Camera-type eye (tissue), 1 donor: Measurements from ENCODE around the gene ANKRD34A. TPM values are rescaled to one million over a fixed set of nuclear protein-coding genes. Genes with fewer than 3 reads are reported as not detected.

Source experiments
- total RNA-seq: library from RNA; depleted of rRNA; stranded (reverse); fragments of >200 nt; gene quantifications from one replicate; pipeline ENCODE4 v1.2.3, GENCODE V29; 2014

The ANKRD34A gene
- 1.2 TPM for total RNA-seq

DNA sequence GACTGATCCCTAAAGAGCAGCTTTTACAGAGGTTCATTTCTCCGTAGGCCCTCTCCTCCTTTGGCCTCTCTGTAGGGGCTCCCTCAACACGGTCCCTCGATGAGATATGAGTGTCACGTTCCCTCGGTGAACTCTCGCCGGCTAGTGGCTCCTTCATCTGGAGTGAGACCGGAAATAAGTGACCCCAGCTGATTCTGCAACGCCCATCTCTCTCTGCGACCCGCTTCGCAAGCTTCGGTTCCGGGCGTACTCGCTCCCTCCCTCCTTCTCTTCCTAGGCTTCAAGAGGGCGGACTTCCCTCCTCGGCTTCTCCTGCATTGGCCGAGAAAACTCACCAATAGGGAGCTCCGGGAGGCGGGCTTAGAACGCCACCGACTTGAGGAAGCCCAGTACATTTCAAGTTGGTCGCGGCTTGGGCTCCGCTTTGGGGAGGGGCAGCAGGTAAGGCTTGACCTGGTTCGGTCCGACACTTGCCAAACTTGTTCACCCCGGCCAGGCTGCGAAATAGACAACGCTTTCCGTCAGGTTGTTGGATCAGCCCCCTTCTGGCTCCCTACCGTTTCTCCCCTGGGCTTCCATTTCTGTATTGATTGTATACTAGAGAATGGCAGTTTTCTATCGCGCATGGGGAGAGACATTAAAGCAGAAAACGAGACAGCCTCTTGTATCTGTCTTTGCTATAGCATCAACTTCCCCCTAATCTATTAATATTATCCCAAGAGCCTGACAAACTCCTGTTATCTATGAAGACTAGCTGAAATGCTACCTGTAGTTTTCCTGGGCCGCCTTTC lies at the start of gene ANKRD34A, which contains the start of gene POLR3GL:
ANKRD34A (minus strand) TSS at position 248 of the 791 bp plus-strand sequence. CDS start 2,816 bp downstream, outside the sequence.
POLR3GL (plus strand) TSS at position 363 of the 791 bp plus-strand sequence. CDS start 10,176 bp downstream, outside the sequence.

DNA sequence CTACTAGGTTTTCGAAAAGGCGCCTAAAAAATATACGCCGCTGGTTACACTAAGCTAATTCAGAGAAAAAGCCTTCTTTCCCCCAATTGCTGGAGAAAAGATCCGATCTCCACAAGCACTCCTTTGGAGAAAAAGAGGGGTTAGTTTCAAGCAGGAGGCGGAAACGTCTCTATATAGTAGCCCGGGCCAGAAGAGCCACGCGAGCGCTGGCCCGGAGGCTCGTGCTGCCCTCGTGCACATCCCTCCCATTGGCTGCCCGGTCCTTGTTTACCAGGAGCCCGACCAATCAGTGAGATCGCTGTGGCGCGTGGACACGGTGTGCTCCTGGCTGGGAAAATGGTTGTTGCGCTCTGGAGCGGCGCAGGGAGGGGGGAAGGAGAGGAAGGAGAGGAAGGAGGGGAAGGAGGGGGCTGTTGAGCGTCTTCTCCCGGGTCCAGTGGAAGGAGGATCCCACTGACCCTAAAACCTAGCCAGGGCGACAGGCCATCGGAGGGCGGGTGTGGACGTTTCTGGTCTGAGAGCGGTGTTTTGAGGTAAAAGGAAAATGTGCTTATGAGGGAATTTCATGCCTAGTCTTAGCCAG lies 32.1 kb upstream of the ANKRD34A start, which contains the start of gene TXNIP:
TXNIP (minus strand) TSS at position 147 of the 583 bp plus-strand sequence. CDS start 313 bp downstream, outside the sequence.

DNA sequence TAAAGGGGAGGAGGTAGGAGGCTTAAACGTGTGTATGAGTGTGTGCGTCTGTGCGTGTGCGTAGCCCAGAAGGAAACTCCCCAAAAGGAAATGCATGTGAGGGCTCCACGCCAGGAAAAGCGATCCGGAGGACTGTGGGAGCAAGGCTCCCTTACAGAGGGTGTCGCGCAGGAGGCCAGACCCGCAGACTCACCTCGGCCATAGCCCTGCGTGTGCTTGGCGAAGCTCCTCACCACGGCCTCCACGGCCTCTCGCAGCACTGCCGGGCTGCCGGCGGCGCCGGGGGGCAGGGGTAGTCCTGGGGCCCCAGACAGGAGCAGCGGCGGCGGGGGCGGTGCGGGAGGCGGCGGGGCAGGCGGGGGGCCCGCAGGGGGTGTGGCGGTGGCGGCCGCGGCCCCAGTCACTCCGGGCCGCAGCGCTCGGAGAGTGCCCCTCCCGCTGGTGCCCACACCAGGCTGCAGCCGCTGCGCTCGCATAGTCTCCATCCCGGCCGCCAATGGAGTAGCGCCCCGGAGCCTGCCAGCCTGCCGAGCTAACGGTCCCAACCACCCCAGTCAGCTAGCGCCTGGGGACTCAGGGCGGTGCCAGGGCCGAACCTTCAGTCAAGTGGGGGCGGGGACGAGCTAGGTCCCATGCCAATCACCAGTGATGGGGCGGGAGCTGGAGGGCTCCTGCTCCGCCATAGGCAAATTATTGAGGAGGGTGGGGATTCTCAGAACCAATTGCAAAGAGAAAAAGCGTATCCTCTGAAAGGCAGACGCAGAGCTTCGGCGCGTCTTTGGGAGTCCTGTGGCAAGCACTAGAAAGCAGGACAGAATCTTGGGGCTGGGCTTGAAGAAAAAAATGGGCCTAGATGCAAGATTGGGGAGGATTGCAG lies 6.7 kb downstream of the ANKRD34A start, which contains the start of gene LIX1L:
LIX1L (minus strand) TSS at position 575 of the 877 bp plus-strand sequence; CDS start at position 485, 90 bp downstream.

DNA sequence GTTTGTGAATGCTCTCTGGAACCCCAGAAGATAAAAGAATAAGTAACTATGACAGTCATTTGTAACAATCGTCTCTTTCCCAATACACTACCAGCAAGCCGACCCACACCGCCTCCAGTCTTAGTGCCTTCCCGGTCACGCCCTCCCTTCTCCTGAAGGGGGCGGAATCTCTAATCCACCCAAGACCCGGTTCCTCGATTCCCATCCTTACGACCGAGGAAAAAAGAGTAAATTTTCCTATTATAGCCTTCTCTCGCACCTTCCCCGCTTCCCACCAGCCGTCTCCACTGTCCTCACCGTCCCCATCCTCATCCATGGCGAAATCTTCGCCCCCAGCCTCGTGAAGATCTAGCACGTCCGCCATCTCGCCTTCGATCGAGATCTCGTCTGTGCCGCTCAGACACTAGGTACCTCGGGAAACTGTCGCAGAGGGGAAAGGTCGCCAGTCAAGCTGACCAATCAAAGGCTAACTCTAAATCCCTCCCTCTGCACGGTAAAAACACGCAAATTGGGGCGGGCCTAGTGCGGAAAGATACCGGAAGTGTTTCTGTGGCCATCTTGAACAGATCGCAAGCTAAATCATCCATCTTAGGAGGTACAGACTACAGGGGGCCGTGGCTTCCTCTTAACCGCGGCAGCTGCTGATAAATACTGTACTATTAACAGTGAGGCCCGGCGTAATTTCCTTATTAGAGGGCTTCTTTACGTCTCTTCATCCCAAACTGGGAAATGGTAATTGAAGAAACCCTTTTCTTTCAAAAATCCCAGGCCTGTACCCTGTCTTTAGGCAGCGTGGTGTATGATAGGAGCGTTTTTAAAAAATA lies 37.1 kb downstream of the ANKRD34A start, which contains the start of gene RBM8A:
RBM8A (minus strand) TSS at position 422 of the 824 bp plus-strand sequence; CDS start at position 364, 58 bp downstream.

DNA sequence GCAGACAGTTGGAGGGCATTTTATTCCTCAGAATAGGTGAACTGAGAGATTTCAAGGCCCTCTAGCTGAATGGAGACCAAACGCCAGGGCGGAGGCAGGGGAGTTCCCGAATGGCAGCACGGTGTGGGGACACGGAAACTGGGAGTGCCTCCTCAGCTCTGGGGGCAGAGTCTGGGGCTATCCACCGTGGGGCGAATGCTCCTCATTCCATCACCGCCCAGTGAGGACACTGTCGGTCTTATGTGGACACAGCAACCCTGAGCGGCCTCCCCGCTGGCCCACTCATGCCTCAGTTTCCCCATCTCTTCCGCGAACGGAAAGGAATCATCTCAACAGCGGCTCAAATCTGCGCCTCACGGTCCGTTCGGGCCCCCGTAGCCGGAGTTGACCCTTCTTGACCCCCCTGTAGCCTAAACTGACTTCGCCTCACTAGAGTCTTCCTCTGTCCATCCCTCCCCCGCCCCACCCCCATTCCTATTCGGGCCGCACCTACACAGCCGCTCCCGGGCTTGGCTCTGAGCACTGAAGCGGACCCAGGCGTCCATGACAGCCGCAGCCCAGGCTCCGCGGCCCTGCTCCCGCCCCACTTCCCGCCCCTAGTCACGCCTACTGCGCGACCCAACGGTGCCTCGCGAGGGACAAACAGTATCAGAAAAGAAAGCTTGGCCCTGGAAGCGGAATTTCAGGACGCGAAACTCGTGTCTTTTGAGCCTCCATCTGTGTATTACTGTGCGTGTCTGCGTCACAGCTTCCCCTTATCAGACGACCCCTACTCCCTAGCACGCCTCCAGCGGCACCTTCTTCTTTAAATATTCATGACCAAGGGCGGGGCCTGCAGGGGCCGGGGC lies 46.0 kb downstream of the ANKRD34A start, which contains the start of gene PEX11B:
PEX11B (minus strand) TSS at position 574 of the 848 bp plus-strand sequence; CDS start at position 545, 29 bp downstream.

Other genes starting within 250 kb of the ANKRD34A start
- not detected for gene CD160, start 245.1 kb downstream of the ANKRD34A start, total RNA-seq
- gene RNF115, start 140.5 kb downstream of the ANKRD34A start, total RNA-seq = 26.9 TPM
- 35.8 TPM for gene POLR3C, start 140.4 kb downstream of the ANKRD34A start, total RNA-seq
- 1.9 TPM for gene NUDT17, start 118.9 kb downstream of the ANKRD34A start, total RNA-seq
- gene PIAS3, start 105.5 kb downstream of the ANKRD34A start, total RNA-seq = 30.7 TPM
- 4.6 TPM for gene ANKRD35, start 78.7 kb downstream of the ANKRD34A start, total RNA-seq
- 5.9 TPM for gene ITGA10, start 54.5 kb downstream of the ANKRD34A start, total RNA-seq
- gene PEX11B, start 45.9 kb downstream of the ANKRD34A start, total RNA-seq = 36.4 TPM
- 254 TPM for gene RBM8A, start 37.1 kb downstream of the ANKRD34A start, total RNA-seq
- gene LIX1L, start 6.6 kb downstream of the ANKRD34A start, total RNA-seq = 45.5 TPM
- 16.1 TPM for gene POLR3GL, start 115 bp upstream of the ANKRD34A start, total RNA-seq
- gene TXNIP, start 32.0 kb upstream of the ANKRD34A start, total RNA-seq = 375 TPM
- gene HJV, start 57.2 kb upstream of the ANKRD34A start, total RNA-seq = 23.6 TPM
- 2.0 TPM for gene NBPF10, start 180.2 kb upstream of the ANKRD34A start, total RNA-seq